Skeletal muscle cell (primary cell): ENCODE results near the gene DNM2.

Source experiments
- DNase-seq: peaks from one replicate; pipeline ENCODE4 v3.0.0-alpha.2; 2010; ENCODE audit warnings: low read depth
- H3K4me3 ChIP-seq: 2 replicates; pipeline ENCODE4 v1.5.1; 2011; ENCODE audit warnings: low read depth, mild to moderate bottlenecking, control low read depth, low read length, moderate library complexity

DNM2 gene

DNA sequence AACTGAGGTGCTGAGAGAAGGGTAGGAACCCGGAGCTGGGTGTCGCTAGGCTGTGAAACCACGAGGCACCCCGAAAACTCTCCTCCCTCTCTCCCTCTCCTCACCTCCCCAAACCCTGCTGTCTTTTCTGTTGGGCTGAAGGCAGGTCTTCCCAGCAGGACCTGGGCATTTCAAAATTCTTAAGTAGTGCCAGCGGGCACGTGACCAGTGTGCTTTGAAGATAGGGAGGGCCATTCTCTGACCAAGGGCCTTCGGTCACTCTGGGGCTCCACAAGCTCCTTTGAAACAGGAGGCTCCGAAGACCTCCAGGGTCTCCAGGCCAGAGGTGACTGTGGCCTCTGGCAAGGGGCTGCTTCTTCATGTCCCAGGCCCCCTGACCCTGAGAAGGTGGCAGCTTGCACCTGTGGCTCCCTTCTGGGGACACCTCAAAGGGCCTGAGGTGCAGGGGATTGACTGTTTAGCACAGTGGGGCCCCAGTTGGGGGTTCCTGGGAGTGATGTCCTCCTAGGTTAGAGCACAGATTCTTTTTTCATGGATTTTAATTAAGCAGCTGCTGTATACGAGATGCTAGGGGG is 48.3 kb downstream of the DNM2 start:
- no peak for DNase-seq
- H3K4me3 ChIP-seq, result no peak overlapping the region

- no peak for DNase-seq
Measured at GRCh38 chr19:10766671-10767201, 48.9 kb downstream of the DNM2 start.

GRCh38 chr19:10767726-10768125 is 49.8 kb downstream of the DNM2 start:
- no peak overlapping the region for H3K4me3 ChIP-seq
- DNase-seq, result no peak

More at GRCh38 chr19:10766671-10767201, 48.9 kb downstream of the DNM2 start:
- H3K4me3 ChIP-seq, result no peak overlapping the region

DNA sequence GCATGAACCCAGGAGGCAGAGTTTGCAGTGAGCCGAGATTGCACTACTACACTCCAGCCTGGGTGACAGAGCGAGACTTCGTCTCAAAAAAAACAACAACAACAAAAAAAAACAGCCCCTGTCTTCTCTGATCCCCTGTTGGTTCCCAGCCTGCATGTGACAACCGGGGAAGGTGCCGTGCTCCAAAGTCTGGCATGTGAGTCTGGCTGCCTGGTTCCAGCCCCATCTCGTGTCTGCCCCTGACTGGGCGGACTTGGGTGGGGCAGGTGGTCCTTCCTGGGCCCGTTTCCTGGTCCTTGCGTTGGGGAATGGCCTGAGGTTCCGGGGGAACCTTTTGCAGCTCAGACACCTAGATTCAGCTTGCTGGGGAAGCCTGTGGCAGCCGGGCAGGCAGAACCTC is 50.5 kb downstream of the DNM2 start:
- H3K4me3 ChIP-seq, result no peak overlapping the region
- no peak for DNase-seq

DNA sequence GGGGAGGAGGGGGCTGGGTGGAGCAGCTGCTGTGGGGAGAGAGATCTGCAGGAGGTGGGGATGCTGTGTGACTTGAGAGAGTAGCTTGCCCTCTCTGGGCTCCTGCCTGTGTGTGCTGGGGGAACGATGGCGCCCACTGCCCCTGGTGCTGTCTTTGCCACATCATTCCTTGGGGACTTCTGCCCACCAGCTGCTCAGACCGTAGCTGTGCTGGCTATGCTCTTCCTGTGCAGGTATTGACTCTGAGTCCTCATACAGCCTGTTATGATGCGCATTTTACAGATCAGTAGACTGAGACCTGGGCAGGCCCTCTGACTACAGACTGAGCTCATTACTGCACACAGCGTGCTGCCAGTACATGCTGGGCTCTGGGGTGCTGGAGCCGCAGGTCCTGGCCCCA is 51.1 kb downstream of the DNM2 start:
- DNase-seq, result no peak
- H3K4me3 ChIP-seq, result no peak overlapping the region

GRCh38 chr19:10769533-10770491 is 51.9 kb downstream of the DNM2 start:
- no peak overlapping the region for H3K4me3 ChIP-seq
- no peak for DNase-seq

DNA sequence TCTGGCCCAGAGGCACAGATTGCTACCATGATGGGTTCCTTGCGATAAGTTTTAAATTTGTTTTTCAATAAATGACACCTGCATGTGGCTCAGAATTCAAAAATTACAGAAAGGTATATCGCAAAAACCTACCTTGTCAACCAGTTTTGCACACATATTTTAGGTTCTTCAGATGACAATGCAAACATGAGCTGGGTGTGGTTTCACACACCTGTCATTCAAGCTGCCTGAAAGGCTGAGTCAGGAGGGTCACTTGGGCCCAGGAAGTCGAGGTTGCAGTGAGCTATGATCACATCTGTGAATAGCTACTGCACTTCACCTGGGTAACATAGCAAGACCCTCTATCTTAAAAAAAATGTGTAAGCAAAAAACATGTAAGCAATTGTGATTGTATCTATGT is 56.1 kb downstream of the DNM2 start:
- H3K4me3 ChIP-seq, result no peak overlapping the region

GRCh38 chr19:10774893-10775292 is 57.0 kb downstream of the DNM2 start:
- DNase-seq, result no peak
- no peak overlapping the region for H3K4me3 ChIP-seq

More for the DNA sequence above, 56.1 kb downstream of the DNM2 start:
- DNase-seq, result no peak

DNA sequence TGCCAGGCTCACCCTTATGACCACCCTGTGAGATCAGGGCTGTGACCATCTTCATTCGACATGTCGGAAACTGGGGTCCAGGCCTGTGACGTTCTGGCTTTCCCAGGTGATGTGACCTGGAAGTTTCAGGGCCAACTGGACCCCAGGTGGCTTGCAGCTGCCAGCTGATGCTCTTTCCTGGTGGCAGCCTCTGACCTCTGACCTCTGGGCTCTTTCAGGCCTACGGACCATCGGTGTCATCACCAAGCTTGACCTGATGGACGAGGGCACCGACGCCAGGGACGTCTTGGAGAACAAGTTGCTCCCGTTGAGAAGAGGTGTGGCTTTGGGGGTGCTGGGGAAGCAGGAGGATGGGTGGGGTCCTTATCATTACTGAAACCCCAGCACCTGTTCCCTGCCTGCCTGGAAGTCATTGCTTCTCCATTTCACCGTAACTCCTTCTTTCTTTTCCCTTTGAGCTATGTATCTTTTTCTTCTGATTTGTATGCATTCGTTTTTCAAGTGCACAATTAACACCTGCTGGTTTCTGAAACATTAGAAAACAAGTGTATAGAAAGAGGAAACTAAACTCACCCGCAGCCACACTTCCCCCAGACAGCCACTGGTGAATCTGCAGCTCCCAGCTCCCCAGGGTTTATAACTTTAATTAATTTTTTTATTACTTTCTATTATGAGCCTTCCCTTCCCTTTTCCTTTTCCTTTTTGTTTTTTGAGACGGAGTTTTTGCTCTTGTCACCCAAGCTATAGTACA is 59.2 kb downstream of the DNM2 start:
- DNase-seq, result no peak
- no peak overlapping the region for H3K4me3 ChIP-seq

GRCh38 chr19:10780368-10780767 is 62.5 kb downstream of the DNM2 start:
- peak; percentile 67 for DNase-seq
- no peak overlapping the region for H3K4me3 ChIP-seq

- H3K4me3 ChIP-seq, result no peak overlapping the region
- no peak for DNase-seq
Measured at GRCh38 chr19:10782795-10783194, 64.9 kb downstream of the DNM2 start.

DNA sequence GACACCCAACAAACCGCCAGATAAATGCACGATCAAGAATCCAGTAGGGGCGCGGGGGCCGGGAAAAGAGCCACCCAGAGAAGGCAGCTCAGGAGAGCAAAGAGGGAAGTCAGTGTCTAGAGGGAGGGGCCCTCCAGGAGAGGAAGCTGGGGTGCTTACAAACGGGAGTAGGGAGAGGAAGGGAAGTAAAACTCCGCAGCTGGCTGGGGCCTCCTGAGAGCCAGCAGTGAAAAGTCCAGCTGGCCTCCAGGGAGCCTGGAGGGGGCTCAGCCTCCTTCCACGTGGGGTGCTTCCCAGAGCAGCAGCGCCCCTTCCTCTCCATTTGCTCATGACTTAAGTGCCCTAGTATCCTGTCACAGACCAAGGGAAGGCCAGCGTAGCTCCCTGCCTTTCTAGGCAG is 66.4 kb downstream of the DNM2 start:
- no peak overlapping the region for H3K4me3 ChIP-seq
- no peak for DNase-seq

GRCh38 chr19:10788146-10788545 is 70.3 kb downstream of the DNM2 start:
- no peak overlapping the region for H3K4me3 ChIP-seq
- no peak for DNase-seq

DNA sequence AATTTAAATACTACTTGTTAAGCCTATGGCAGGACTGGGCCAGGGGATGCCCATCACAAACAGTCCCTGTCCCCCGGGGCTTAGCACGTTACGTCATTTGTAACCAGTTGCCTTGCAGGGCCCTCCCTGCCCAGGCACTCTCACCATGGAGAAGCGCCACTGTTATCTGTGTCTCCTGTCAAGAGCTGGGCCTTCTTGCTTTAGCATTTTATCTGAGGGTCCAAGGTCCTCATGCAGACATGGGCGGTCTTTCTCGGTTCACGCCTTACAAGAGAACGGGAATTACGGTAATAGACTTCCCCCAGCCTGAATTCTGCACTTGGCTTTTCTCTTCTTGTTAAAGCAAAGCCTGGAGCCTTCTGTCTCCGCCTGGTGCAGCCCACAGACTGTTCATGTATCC is 72.0 kb downstream of the DNM2 start:
- H3K4me3 ChIP-seq, result no peak overlapping the region
- no peak for DNase-seq

DNA sequence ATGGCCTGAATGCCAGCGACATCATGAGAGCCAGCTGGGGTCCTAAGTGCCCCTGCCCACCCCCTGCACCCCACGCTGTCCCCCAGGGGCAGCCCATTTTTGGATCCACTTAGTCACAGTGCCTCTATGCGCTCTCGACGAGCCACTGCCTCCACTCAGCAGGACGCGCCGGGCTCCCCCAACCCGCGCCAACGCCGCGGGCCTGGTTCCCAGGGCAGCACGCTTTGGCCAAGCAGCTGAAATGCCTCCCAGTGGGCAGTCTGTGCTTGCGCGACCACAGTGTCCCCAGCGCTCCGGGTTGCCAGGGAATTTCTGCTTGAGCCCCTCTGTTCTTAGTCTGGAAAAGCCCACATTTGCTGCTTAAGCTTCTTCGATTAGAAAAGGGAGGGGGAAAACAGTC is 78.8 kb downstream of the DNM2 start:
- no peak overlapping the region for H3K4me3 ChIP-seq
- no peak for DNase-seq

- H3K4me3 ChIP-seq, result no peak overlapping the region
- DNase-seq, result no peak
Measured at GRCh38 chr19:10797078-10797477, 79.2 kb downstream of the DNM2 start.

DNA sequence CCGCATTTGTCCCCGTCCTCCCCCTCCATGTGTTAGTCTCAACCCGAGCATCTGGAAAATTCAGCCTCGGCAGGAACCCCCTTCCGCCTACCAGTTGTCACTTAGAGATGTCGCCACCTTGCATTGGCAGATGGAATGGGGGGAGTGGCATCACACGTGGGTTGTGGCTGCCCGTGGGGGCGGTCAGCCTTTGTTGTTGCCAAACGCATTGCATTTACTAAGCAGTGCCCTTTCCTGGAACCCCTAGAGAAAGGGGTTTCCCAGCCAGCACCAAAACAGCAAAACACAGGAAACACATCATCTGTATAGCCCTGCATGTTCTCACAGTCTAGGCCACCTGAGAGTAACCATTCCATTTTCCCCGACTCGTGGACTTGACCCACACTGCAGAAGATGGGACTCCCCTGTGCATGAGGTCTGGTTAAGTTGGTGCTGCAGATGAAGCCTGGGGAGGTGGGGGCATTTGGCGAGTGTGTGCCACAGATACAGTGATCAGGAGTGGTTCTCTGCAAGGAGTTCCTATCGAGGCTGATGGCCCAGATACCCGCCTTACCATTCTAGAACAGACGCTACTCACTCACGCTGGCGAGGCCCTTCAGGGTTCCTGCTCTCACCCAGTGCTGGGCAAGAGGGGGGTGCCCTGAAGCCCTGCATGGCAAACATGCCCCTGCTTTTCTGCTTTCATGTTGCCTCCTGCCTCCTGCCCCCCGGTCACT is 79.8 kb downstream of the DNM2 start:
- DNase-seq, result no peak
- H3K4me3 ChIP-seq, result no peak overlapping the region

GRCh38 chr19:10800488-10800887 is 82.6 kb downstream of the DNM2 start:
- DNase-seq, result no peak
- H3K4me3 ChIP-seq, result no peak overlapping the region

GRCh38 chr19:10802479-10802878 is 84.6 kb downstream of the DNM2 start:
- DNase-seq, result no peak
- no peak overlapping the region for H3K4me3 ChIP-seq
